ENCODE data around the gene AP3S1.

AP3S1 gene

DNA sequence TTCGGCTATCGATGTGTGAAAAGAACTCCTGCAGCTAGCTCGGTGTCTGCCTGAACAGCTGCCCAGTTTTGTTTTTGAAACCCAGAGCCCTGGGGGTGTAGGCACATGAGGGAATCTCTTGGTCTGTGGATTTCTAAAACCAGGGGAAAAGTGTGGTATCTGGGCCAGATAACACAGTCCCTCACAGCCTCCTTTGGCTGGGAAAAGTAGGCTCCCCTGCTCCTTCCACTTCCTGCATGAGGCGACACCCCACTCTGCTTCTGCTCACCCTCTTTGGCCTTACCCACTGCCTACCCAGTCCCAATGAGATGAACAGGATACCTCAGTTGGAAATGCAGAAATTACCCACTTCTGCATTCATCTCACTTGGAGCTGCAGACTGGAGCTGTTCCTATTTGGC lies 15.8 kb upstream of the AP3S1 start:
- no peak for DNase-seq (ENCODE audit: low read depth)

DNA sequence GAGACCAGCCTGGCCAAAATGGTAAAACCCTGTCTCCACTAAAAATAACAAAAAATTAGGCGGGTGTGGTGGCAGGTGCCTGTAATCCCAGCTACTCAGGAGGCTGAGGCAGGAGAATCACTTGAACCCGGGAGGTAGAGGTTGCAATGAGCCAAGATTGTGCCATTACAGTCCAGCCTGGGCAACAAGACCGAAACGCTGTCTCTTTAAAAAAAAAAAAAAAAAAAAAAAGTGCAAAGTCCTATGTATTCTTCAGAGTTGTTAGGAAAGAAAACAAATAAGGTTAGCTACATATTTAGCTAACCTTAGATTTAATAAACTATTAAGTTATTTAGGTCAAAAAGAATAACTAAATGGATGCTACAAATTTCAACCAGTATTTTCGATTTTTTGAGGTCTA lies 11.8 kb upstream of the AP3S1 start:
- no peak for DNase-seq (ENCODE audit: low read depth)

DNA sequence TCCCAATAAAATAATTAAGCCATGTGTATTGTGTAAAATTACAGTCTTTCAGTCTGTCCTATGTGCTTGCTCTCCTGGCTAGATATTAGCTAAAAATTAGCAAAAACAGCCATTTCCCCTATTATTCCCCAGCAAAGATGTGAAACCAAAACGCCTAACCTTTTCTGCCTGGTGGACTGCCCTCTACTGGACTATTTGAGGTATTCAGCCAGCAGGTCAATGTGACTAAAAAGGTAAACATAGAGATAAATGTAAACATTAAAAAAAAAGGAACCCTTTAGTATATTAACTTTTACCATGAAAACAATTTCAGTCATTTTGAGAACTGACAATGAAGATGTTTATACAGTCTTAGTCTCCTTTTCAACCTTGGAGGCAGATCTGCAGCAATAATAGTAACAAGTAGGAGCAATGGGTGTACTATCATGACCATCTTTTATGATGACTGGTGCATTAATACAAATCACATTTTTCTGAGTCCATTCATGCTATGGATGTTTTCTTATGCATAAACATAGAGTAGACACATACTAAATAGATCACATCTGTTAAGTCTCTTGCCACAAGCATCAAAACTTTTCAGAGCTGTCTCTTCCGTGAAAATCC lies 10.5 kb upstream of the AP3S1 start:
- peak; percentile 7 for DNase-seq (ENCODE audit: low read depth)

DNA sequence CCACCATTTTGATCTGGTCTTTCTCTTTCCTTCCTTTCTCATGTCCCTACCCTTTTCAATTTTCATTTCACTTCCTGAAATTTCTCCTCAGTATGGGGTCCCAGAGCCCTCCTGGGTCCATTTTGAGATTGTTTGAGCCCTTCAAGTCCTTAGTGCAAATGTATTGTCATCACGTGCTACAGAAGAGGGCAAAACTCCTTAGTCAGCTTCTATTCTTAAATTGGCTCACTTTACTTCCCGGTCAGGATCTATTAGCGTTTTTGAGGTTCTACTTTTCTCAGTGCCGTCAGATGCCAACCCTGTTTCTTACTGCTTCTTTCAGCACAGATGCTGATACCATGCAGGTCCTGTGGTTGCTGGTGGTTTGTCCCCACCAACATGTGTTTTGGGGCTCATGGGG lies 6.3 kb upstream of the AP3S1 start:
- DNase-seq (ENCODE audit: low read depth) = no peak

DNA sequence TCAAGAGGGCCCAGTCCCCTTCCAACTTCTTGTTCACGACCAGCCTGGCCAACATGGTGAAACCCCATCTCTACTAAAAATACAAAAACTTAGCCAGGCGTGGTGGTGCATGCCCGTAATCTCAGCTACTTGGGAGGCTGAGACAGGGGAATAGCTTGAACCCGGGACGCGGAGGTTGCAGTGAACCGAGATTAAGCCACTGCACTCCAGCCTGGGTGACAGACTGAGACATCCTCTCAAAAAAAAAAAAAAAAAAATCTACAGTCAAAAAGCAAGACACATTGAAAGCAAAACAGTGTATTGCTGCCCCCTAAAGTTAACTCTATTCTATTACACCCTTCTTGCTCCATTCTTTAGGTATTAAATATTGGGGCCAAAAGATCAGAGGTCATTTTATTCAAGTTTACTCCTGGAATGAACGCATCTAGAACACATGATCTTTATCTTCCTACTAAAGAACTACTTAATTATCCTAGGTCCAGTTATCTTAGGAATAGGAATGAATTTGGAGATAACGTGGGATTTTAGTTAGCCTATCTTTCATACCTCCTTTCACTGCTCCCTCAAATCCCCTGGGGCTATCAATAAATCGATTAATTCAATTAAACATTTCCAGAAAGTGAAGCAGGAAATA lies 2.7 kb upstream of the AP3S1 start:
- DNase-seq (ENCODE audit: low read depth) = no peak

DNA sequence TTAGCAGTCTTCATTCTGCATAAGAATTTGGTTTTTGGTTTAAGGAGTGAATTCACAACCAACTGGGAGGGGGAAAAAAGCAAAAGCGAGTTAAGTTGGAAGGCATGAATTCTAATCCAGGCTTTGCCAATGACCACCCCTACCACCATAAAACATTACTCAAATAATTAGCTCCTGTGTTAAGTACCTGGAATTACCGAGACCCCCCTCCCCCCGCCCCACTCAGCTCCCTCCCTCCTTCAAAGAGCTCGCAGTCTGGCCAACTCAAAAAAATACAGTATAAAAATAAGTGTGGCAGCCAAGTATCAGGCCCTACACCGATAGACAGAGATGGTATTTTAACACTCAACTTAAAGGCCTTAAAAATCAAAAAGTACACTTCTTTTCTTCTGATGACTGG lies 862 bp upstream of the AP3S1 start:
- no peak for DNase-seq (ENCODE audit: low read depth)

DNA sequence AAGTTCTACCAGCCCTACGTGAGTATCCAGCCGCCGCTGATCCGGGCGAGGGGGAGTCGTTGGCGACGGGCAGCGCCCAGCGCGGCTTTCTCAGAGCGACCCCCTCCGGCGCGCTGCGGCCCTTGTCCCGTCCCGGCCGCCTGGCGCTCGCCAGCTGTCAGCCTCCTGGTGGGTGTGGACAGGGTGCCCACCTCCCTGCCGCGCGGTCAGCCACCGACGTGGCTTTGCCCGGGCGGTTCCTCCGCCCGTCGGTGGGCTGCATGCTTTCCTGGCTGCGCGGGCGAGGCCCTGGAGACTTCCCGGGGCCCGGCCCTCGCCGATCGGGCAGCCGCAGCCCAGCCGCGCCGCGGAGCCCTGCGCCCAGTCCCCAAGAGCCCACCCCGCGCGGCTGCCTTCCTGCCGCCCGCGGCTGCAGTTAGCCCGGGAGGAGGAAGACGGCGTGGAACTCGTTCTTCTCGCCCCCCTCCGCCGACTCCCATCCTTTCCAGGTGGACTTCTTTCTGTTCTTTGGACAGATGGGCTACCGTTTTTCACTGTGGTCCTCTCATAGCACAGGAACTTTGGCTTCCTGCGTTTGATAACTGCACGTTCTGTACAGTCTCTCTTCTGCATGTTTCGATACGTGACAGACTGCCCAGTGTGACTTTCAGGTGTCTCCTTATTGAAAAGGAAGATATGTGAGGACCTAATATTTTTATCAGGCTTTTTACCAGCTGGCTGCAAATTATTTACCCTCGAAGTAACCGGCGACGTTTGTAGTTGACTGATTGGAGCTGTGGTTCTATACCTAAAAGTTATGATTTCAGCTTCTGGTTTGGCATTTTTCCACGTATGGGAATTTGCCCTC lies 577 bp downstream of the AP3S1 start:
- DNase-seq (ENCODE audit: low read depth) = no peak

DNA sequence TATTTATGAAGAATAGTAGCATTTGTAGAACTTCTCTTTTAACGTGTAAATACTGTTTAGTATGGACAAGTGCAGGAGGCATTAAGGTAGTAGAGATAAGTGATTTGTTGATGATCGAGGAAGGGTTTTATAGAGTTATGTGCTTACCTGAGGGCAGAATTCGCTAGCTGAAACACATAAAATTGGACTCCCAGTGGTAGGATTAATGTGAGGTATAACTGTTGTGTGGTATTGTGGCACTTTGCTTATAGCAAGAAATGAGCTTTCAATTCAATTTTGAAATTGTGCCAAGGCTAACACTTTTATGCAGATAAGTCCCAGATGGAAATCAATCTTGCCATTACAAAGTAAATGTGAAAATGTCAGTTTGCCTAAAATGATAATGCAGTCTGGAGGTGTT lies 1.2 kb downstream of the AP3S1 start:
- no peak for DNase-seq (ENCODE audit: low read depth)

DNA sequence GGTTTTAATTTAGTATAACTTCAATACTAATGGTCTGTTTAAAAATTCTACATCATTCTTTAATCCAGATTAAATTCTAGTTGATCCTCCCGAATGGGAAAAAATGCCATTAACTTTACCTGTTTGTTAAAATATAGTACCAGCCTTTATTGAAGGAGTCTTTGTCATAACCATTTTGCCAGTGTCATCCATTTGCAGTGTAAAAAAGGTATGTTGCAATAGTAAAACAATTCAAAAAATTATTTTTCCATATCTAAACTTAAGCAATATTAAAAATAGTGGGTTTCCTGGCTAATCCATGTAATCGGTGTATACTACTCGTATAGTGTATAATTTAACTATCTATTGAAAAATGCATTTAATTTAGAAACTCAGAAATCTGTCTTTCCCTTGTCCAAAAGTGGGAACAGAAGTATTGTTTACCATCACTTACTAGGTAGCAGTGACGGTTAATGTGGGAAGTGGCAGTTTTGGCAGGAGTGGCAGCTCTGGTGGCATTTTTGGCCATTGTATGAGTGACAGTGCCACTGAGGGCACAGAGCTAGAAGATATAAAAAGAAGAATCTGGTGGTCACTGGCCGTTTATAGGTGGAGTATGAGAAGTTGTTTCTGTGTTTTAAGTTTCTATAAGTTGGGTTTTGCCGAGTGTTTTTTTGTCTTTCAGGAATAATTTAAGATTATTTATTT lies 1.9 kb downstream of the AP3S1 start:
- DNase-seq (ENCODE audit: low read depth) = no peak

DNA sequence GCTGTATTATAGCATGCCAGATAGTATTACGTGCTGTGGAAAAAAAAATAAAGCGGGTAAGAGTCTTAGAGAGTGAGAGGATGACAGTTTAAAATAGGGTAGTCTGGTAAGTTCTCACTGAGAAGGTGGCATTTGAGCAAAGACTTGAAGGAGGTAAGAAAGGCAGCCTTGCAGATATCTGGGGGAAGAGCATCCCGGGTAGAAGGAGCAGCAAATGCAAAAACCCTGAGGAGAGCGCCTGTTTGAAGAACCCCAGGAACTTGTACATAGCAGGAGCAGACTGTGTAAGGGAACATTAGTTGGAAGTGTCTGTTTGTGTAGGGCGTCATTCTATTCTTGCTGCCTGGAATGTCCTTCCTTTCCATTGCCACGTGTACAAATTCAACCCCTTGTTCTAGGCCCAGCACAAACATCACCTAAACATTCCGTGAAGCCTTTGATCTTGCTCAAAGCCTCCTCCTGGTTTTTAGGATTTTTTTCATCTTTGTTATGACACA lies 2.6 kb downstream of the AP3S1 start:
- no peak for DNase-seq (ENCODE audit: low read depth)

DNA sequence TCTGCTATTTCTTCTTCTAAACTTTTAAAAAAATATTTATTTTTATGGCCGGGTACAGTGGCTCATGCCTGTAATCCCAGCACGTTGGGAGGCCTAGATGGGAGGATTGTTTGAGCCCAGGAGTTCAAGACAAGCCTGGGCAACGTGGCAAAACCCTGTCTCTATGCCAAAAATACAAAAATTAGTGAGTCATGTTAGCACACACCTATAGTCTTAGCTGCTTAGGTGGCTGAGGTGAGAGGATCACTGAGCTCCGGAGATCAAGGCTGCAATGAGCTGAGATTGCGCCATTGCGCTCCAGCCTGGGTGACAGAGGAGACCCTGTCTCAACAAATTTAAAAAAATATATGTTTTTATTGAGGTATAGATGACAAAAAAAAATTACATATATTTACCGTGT lies 5.6 kb downstream of the AP3S1 start:
- DNase-seq (ENCODE audit: low read depth) = no peak

DNA sequence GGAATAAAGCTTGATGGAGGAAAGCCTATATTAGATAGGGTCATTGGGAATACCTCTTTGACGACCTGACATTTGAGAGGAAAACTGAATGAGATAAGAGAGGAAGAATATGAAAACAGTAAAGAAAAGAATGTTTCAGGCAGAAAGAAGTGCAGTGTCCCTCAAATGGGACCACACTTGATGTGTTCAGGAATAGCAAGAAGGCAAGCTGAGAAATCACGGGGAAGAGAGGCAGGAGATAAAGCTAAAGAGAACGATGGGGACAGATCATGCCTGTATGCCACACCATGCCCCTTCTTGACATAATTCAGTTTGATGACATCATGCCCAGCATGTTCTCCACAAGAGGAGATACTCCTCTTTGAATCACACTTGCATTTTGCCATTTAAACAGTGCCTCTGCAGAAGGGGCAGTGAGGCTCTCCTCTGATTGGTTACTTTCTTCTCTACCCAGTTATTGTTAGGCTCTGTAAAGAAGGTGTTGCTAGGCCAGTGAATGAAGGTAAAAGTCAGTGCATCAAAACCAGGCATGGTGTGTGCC lies 7.6 kb downstream of the AP3S1 start:
- DNase-seq (ENCODE audit: low read depth) = no peak

DNA sequence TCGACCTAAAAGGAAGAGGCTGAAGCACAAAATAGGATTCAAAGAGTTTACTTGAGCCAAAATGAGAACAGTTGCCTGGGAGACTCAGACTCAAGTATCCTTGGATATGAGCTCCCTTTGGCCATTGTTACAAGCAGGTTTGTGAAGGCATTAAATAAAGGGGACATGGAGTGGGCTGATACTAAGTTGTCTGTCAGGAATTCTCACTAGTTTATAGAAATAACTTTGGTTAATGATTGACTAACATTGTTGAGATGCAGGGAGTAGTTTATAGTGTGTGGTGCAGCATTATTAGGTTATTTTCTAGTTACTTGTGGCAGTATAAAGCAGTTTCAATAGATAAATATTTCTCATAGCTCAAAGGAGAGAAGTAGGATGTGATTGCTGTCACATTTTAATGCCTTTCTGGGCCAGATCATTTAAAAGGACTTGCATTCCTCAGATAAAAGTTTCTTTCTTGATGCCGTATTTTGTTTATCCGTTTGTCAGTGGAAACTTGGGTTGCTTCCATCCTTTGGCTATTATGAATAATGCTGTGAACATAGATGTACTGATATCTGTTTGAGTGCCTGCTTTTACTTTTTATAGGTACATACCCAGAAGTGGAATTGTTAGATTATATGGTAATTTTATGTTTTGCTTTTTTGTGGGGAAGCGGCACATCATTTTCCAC lies 9.1 kb downstream of the AP3S1 start:
- DNase-seq (ENCODE audit: low read depth) = no peak

DNA sequence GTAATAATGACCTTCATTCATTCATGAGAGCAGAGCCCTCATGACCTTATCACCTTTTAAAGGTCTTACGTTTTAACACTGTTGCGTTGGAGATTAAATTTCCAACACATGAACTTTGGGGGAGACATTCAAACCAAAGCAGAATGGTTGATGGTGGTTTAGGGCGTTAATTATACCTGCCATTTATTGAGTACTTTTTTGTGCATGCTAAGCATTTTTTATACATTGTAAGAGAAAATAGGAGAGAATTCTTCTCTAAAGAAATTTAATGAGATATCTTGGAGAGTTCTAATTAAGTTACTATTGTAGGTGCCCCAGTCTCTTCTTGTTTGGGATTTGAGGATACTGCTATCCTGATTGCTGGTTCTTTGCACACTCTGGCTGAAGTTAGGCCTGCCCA lies 12.4 kb downstream of the AP3S1 start:
- no peak for DNase-seq (ENCODE audit: low read depth)

DNA sequence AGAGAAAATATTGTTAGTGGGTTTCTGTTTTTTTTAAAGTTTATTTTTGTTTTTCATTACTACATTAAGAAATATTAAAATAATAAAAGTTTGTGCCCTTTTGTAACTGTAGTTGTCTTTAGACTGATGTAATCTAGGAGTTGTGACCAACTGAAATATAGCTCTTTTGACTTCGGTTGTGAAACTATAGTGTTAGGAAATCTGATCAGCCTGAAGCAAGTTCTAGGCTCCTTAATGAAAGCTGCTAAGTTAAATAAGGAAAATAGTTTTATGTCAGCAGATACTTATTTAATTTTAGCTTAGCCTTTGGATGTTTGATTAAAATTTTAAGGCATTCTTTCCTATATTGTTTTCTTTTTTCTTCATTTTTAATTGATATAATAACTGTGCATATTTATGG lies 14.2 kb downstream of the AP3S1 start:
- DNase-seq (ENCODE audit: low read depth) = no peak

DNA sequence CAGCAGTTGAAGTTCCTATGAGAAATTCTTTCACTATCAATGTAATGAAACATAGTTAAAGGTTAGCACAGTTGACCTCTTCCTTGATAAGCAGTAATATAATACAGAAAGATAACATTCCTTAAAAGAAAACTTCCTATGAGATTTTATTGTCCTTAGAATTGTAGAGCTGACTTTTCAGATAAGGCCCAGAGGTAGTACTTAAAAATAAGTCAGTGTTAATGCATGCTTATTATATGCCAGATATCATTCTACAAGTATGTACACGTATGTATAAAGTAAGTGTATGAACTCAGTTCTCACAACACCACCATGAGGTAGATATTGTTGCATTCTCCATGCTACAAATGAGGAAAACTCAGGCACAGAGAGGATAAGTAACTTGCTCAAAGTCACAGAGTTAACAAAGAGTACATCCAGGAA lies 15.3 kb downstream of the AP3S1 start:
- DNase-seq (ENCODE audit: low read depth) = no peak

DNA sequence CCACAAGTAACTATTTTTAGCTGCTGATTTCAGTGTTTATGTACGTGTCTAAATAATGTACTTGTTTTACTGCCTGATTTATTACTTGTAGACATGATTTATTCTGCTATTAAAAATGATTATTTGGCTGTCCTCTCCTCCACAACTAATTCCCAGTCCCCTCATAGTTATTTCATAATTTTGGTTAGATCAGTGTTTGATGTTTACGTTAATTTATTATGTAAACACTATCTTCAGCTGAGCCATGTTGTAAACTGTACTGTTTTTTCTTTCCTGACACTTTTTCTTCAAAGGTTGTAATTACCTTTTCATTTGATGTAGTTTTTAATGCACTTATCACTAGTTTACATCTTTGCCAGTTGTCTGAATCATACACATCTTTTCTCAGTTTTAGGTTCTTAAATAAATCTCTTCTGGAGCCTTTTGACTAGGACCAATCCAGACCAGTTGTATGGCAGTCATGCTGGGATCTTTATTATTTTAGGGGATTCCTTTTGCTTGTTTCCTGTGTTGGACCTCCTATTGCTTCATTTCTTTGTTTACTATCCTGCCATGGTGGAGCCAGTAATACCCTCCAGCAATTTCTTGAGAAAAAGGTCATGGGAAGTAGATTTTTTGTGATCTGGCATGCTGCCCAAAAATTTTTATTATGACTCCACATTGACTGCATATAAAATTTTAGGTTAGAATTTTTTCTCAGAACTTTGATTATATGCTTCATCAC lies 16.1 kb downstream of the AP3S1 start:
- no peak for DNase-seq (ENCODE audit: low read depth)

DNA sequence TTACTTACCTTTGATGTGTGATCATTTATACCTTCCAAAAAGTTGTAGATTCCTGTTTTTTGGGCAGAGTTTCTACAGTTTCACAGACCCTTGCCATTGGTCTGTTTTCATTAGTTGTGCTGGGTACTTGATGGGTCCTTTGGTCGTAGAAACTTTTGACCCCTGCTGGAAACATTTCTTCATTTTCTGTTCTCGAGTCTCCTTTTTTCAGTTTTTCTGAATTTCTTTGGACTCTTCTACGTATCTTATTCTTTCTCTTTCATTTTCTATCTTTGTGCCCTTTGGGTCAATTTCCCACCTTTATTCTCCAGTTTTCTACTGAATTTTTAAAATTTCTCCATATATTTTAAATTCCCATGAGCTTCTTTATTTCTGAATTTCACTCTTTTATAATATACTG lies 16.7 kb downstream of the AP3S1 start:
- DNase-seq (ENCODE audit: low read depth) = no peak

DNA sequence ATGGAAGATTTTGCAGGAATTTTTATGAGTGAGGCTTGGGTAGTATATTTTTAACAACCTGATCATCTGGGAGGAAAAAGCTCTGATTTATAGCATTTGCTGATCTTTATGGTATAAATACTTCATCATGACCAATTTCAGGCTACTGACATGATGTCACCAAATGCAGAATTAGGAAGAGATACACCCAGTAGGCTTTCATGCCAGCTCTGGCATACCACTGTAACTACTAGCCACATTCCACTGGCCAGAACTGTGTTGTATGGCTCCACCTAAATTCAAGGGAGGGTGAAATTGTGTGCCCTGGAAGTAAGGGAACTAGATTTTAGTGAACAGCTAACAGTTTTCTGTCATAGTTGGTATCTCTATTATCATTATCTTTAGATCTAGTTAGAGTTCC lies 17.6 kb downstream of the AP3S1 start:
- DNase-seq (ENCODE audit: low read depth) = no peak

DNA sequence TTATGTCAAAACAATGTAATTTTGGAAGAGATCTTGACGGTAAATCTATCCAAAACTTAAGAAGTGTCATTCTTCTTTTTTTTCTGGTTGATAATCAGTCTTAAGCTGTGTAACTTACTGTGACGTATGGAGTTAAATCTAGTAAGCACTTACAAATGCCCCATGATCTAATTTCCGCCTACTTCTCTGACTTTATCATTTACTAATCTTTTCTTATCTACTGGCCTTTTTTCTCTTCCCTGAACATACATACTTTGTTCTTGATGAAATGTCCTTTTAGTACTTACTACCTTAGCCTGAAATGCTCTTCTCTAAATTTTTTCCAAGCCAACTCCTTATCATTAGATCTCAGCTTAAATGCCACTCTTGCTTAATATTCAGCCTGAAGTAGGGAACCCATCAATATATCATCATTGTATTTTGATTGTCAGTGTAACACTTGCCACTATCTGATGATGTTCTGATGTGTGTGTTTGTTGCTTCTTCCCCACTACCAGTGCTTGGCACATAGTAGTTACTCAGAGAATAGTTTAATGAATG lies 27.6 kb downstream of the AP3S1 start:
- DNase-seq (ENCODE audit: low read depth) = no peak

DNA sequence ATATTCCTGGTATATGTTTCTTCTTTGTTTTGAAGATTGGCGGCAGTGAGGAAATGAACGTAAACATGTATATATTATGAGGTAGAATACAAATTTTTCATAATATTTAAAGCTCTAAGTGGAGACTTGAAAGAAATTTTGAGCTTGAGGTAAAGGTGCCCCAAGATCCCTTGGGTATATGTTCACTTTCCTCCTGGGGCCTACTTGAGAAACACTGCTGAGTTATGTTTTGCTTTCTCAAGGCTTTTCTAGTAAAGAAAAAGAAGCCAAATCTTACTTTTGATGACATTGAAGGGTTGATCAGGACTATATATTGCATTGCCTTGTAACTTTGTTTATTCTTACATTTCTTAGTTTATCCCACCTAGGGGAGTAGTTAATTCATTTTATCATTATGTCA lies 30.7 kb downstream of the AP3S1 start:
- DNase-seq (ENCODE audit: low read depth) = no peak
